Amygdala (tissue), 56 donors: ENCODE results near the gene NRAP.

Source experiments
- DNase-seq, 56 donors: peaks; one replicate each; lab custom pipeline; 2025; lab: John Stamatoyannopoulos, UW

The NRAP gene

DNA sequence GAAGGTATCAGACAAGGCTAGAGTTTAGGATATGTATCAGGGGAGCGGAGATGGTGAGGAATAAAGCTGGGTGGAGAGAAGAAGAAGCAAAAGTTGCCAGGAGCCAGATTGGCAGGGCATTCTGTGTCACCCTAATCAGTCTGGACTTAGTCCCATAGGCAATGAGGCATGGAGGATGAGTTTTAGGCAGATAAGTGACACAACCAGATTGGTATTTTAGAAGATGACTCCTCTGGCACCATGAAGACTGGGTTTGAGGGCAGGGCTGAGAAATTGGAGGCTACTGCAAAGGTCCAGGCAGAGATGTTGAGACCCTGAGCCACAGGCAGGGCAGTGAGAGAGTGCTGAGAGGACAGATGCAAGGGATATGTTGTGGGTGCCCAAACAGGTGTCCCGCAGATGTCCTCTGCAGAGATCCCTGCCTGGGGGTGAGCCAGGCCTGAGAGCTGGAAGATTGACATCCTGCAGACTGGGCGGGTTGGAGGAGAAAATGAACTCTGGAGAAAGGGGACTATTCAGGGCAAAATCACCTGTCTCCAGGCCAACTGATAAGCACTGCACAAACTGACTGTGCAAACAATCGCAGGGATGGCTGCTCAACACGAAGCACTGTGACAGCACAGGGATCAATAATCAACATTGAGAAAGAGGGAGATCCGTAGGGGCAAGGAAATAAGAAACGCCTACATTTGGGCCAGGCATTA is 122.8 kb downstream of the NRAP start:
- no peak for DNase-seq

DNA sequence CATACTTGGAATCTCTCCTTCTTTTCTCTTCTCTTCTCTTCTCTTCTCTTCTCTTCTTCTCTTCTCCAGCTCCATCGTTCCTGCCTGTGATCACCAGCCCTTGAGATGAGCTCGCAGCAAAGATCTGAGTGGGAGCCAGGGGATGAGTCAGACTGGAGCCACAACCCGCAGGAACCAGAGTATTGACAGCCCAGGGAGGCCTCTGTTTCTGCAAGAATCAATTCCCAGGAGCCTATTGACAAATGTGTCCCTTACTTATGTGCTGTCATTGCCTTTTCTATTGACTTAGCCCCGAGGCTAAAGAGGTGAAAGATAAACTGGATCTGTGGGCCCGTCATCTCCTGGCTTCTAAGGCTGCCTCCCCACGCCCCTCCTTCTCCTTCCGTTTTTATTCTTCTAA is 124.1 kb downstream of the NRAP start:
- DNase-seq = peak in 2 of 56 donors; percentile 2 to 4
